ENCODE measurements around the gene ECPAS.

The ECPAS gene

DNA sequence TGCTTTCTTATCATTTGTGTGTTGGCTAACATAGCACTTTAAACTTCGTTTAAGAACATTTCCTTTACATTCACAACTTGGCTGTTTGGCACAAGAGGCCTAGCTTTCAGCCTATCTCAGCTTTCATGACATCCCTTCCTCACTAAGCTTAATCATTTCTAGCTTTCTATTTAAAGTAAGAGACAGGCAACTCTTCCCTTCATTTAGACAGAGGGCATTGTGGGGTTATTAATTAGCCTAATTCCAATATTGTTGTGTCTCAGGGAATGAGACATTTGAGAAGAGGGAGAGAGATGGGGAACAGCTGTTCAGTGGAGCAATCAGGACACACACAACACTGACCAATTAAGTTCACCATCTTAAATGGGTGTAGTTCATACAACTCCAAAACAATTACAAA lies 103.2 kb downstream of the ECPAS start:
- peaks cover 70% of the 10 kb centered on the region for H3K36me3 Mint-ChIP-seq (ENCODE audit: low read depth)
- TF ChIP-seq, protein P1, sequence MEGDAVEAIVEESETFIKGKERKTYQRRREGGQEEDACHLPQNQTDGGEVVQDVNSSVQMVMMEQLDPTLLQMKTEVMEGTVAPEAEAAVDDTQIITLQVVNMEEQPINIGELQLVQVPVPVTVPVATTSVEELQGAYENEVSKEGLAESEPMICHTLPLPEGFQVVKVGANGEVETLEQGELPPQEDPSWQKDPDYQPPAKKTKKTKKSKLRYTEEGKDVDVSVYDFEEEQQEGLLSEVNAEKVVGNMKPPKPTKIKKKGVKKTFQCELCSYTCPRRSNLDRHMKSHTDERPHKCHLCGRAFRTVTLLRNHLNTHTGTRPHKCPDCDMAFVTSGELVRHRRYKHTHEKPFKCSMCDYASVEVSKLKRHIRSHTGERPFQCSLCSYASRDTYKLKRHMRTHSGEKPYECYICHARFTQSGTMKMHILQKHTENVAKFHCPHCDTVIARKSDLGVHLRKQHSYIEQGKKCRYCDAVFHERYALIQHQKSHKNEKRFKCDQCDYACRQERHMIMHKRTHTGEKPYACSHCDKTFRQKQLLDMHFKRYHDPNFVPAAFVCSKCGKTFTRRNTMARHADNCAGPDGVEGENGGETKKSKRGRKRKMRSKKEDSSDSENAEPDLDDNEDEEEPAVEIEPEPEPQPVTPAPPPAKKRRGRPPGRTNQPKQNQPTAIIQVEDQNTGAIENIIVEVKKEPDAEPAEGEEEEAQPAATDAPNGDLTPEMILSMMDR (IDR thresholded peaks at IDR 0.05): no peak

DNA sequence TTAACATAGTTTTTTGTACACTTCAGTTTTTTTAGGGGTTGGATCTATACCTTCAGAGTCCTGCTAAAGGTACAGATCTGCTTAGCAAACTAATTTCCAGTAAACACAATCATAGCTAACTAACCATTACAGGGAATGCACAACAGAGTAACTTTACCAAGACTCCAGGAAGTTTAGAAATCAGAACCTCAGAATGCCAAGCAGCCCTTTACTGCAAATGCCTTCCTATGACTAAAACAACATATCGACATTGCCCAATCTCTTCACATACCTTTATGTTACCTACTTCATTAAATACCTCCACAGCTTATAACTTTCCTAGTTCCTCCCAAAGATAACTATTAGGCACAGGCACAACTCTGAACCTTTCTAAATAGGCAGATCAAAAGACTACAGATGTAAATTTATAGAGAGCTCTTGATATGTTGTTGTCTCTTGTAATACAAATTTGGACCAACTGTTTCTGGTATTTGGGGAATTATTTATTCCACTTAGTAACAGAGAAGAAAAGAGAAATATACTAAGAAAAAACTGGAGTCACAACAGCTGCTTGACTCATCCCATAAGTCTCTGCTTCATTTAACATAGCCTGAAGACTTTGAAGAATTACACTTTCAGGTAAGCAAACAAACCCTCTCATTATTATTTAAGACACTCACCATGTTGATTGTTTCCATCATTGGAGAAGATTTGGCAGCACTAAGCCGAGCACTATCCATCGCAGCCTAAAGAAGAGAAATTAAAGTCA lies 108.2 kb downstream of the ECPAS start:
- Mint-ChIP-seq H3K4me3 (no peak overlapping the region), H3K36me3 (ENCODE audit: low read depth) (peaks cover 64% of the 10 kb centered on the region), H3K4me1 (no peaks in the 10 kb centered on the region), H3K9me3 (no peaks in the 10 kb centered on the region), H3K27me3 (ENCODE audit: low read depth, poor library complexity) (no peaks in the 10 kb centered on the region), H3K27ac (no peak overlapping the region)
- no peak for DNase-seq
- TF ChIP-seq, protein P1 (IDR thresholded peaks at IDR 0.05): no peak

More for the DNA sequence above, 103.2 kb downstream of the ECPAS start:
- no peak for DNase-seq
- no peaks in the 10 kb centered on the region for H3K4me1 Mint-ChIP-seq
- no peaks in the 10 kb centered on the region for H3K27me3 Mint-ChIP-seq (ENCODE audit: low read depth, poor library complexity)
- no peaks in the 10 kb centered on the region for H3K9me3 Mint-ChIP-seq
- no peak overlapping the region for H3K4me3 Mint-ChIP-seq
- H3K27ac Mint-ChIP-seq: no peak overlapping the region

DNA sequence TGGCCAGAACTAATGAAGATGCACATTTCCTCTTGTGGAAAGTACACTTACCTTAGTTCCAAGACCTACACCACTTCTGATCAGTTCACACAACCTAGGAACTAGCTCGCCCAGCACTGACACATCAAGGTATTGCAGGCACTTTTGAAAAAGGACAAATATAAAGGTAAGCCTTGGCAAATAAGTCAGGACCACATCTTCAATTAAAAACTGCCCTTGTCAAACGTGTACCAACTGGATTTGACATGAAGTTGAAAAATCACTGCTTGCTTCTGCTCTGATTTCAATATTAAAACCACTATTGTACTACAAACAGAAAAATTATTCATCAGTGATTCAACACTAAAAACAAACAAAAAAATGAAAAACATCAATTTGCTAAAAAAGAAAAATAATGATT lies 109.1 kb downstream of the ECPAS start:
- no peaks in the 10 kb centered on the region for H3K4me1 Mint-ChIP-seq

DNA sequence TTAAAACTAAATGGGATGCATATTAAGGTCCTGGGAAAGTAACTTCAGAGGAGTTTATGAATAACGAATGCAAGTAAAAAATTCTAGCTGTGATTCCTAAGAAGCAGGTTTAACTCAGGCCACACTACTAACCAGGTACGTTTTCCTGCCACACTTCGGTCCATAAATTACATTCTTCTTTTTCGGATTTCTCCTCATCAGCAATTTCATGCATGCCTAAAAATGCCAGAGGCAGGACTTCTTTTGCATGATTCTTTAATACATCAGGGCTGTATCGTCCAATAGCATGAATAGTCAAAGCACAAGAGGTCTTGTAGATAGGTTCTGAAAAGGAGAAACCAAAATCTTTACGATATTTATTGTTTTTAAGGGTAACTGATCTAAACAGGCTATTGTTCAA lies 111.9 kb downstream of the ECPAS start:
- peaks cover 74% of the 10 kb centered on the region for H3K36me3 Mint-ChIP-seq (ENCODE audit: low read depth)
- no peaks in the 10 kb centered on the region for H3K27me3 Mint-ChIP-seq (ENCODE audit: low read depth, poor library complexity)
- no peak for DNase-seq
- H3K27ac Mint-ChIP-seq: no peak overlapping the region
- TF ChIP-seq, protein P1 (IDR thresholded peaks at IDR 0.05): no peak
- no peak overlapping the region for H3K4me3 Mint-ChIP-seq
- H3K4me1 Mint-ChIP-seq: no peaks in the 10 kb centered on the region
- no peaks in the 10 kb centered on the region for H3K9me3 Mint-ChIP-seq

More for the DNA sequence above, 109.1 kb downstream of the ECPAS start:
- H3K4me3 Mint-ChIP-seq: no peak overlapping the region
- H3K27ac Mint-ChIP-seq: no peak overlapping the region
- H3K27me3 Mint-ChIP-seq (ENCODE audit: low read depth, poor library complexity): no peaks in the 10 kb centered on the region
- no peaks in the 10 kb centered on the region for H3K9me3 Mint-ChIP-seq
- no peak for DNase-seq
- H3K36me3 Mint-ChIP-seq (ENCODE audit: low read depth): peaks cover 64% of the 10 kb centered on the region
- TF ChIP-seq, protein P1 (IDR thresholded peaks at IDR 0.05): no peak

DNA sequence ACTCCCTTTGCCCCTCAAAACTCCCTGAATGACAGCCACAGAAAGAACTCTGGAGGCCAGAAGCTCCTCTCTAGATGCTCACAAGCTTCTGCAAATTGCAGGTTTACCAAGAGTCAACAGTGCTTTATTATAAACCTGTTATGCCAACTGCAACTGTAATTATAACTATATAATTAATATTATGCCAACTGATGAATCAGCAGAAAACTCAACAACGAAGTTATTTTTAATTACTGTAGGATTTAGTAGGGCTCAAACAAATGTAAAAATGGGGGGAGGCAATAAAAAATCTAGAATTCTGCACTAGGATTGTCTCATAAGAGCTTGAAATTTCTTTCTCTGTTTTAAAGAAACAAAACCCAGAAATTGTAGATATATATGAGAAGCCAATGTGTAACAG lies 117.2 kb downstream of the ECPAS start:
- no peak overlapping the region for H3K4me3 Mint-ChIP-seq
- peaks cover 82% of the 10 kb centered on the region for H3K36me3 Mint-ChIP-seq (ENCODE audit: low read depth)
- H3K27ac Mint-ChIP-seq: no peak overlapping the region
- TF ChIP-seq, protein P1 (IDR thresholded peaks at IDR 0.05): no peak
- no peaks in the 10 kb centered on the region for H3K27me3 Mint-ChIP-seq (ENCODE audit: low read depth, poor library complexity)
- DNase-seq: no peak
- H3K4me1 Mint-ChIP-seq: no peaks in the 10 kb centered on the region
- no peaks in the 10 kb centered on the region for H3K9me3 Mint-ChIP-seq

DNA sequence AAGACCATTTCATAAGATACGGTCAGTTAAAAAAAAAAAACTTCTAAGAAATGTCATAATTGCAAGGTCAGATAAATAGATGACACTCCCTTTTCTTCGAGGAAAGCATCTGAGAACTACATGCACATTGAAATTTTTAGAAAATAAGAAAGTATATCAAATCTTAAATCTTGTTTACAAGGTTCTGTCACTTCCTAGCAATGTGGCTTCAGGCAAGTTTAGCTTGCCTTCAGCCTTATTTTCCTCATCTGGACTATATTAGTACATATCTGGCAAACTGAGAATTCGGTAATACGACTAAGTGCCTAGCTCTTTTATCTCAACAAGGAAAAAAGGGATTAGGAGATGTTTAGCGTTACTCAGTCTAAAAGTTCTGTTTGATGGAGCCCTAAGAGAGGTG lies 121.7 kb downstream of the ECPAS start:
- Mint-ChIP-seq H3K36me3 (ENCODE audit: low read depth) (peaks cover 56% of the 10 kb centered on the region), H3K4me3 (no peak overlapping the region), H3K27ac (no peak overlapping the region), H3K27me3 (ENCODE audit: low read depth, poor library complexity) (no peaks in the 10 kb centered on the region), H3K4me1 (peaks cover 10% of the 10 kb centered on the region), H3K9me3 (no peaks in the 10 kb centered on the region)
- DNase-seq: no peak
- TF ChIP-seq, protein P1 (IDR thresholded peaks at IDR 0.05): no peak
